GM18517 (cell line): ENCODE data around the gene NUDCD3.
A peak's percentile ranks its signal among the peaks of the same experiment; 100 is the strongest.
"Not testable (repeated sequence)": the region's sequence is repeated elsewhere in the genome, so short reads cannot be mapped to it uniquely, and the experiment has no call there.

Experiments used
- ATAC-seq: cut with Tn5 transposase; IDR thresholded peaks from one replicate; pipeline ENCODE4 v1.9.1; 2021; ENCODE audit warnings: mild to moderate bottlenecking, moderate library complexity; ENCODE audit not compliant: unreplicated experiment

NUDCD3 gene

GRCh38 chr7:44518761-44519160 lies 28.3 kb upstream of the NUDCD3 start:
- ATAC-seq = no peak

GRCh38 chr7:44517175-44517574 lies 26.7 kb upstream of the NUDCD3 start:
- no peak for ATAC-seq

GRCh38 chr7:44515590-44516268 lies 25.3 kb upstream of the NUDCD3 start:
- no peak for ATAC-seq

GRCh38 chr7:44512736-44513135 lies 22.3 kb upstream of the NUDCD3 start:
- ATAC-seq = no peak

- no peak for ATAC-seq
These were observed 21.5 kb upstream of the NUDCD3 start for GRCh38 chr7:44511863-44512468.

- ATAC-seq = no peak
These were observed 20.8 kb upstream of the NUDCD3 start for GRCh38 chr7:44511236-44511635.

- ATAC-seq = no peak
These were observed 18.0 kb upstream of the NUDCD3 start for GRCh38 chr7:44508328-44509030.

GRCh38 chr7:44506592-44507288 lies 16.3 kb upstream of the NUDCD3 start:
- not testable (repeated sequence) for ATAC-seq

GRCh38 chr7:44505595-44505994 lies 15.1 kb upstream of the NUDCD3 start:
- no peak for ATAC-seq

- no peak for ATAC-seq
These were observed 7.9 kb upstream of the NUDCD3 start for GRCh38 chr7:44498230-44498954.

- ATAC-seq = no peak
These were observed 6.9 kb upstream of the NUDCD3 start for GRCh38 chr7:44497155-44498027.

- ATAC-seq = no peak
These were observed 5.9 kb upstream of the NUDCD3 start for GRCh38 chr7:44496385-44496784.

- no peak for ATAC-seq
These were observed 4.5 kb upstream of the NUDCD3 start for GRCh38 chr7:44494960-44495359.

- no peak for ATAC-seq
These were observed 771 bp upstream of the NUDCD3 start for GRCh38 chr7:44491229-44491628.

GRCh38 chr7:44489955-44490350 lies 505 bp downstream of the NUDCD3 start:
- peak; percentile 13 for ATAC-seq

GRCh38 chr7:44488955-44489354 lies 1.5 kb downstream of the NUDCD3 start:
- ATAC-seq = no peak

- no peak for ATAC-seq
These were observed 3.8 kb downstream of the NUDCD3 start for GRCh38 chr7:44486693-44487092.

GRCh38 chr7:44486001-44486400 lies 4.5 kb downstream of the NUDCD3 start:
- ATAC-seq = no peak

- no peak for ATAC-seq
These were observed 5.8 kb downstream of the NUDCD3 start for GRCh38 chr7:44484482-44485313.
